SKM-1 treated with dmso at 0.1 percent for 144 hours (cell line): Measurements from ENCODE around the gene PFN3.
A peak's percentile ranks its signal among the peaks of the same experiment; 100 is the strongest.

Experiments used
- DNase-seq: peaks from one replicate; lab custom pipeline; 2025; ENCODE audit not compliant: unreplicated experiment; lab: John Stamatoyannopoulos, UW

PFN3 gene

DNA sequence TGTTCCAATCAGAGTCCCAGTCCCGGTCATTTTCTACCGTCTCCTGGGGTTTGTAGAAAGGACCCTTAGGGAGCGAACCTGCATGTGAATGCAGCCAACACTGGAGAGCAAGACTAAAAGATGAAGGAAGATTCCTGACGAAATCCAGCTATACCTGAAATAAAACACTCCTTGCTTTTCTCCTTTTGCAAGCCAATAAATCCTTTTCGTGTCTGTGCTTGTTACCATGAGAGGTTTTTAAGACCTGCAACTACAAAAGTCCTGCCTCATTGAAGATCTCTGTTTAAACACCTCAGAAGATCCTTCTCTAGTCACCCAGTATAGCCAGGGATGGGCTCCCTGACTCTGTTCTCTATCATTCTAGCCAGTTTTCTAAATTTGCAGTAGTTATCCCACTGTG is 26.2 kb downstream of the PFN3 start:
- no peak for DNase-seq

DNA sequence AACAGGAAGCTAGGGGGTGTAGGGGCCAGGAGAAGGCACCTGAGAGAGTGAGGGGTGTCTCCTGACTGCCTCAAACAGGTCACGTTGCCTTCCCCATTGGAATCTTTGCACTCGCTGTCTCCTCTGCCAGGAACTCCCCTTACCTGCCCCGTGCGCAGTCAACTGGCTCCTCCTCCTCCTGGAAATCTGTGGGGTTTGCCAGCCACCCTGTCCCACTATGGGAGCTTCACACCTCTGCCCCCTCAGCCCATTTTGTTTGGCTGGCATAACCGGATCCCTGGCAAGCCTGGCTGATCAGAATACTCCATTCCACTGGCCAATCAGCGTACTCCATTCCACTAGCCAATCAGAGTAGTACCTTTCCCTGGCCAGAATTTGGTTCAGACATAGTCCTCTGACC is 26.7 kb downstream of the PFN3 start:
- DNase-seq = no peak

DNA sequence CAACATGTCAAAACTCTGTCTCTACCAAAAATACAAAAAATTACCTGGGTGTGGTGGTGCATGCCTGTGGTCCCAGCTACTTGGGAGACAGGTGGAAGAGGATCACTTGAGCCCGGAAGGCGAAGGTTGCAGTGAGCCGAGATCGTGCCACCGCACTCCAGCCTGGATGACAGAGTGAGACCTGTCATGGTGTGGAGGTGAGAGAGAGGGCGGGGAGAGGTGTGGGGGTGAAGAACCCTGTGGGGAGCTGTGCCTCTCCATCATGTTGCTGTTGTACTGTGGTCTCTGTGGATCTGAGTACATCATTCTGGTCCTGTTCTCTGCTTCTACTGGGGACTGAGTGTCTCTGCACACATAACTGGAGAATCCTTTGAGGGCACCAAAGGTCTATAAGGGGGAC is 27.6 kb downstream of the PFN3 start:
- no peak for DNase-seq

- DNase-seq = peak; percentile 16
These were observed 28.2 kb downstream of the PFN3 start for GRCh38 chr5:177372034-177372896.

GRCh38 chr5:177371120-177372033 is 29.1 kb downstream of the PFN3 start:
- DNase-seq = no peak

- no peak for DNase-seq
These were observed 29.9 kb downstream of the PFN3 start for GRCh38 chr5:177370488-177371119.

DNA sequence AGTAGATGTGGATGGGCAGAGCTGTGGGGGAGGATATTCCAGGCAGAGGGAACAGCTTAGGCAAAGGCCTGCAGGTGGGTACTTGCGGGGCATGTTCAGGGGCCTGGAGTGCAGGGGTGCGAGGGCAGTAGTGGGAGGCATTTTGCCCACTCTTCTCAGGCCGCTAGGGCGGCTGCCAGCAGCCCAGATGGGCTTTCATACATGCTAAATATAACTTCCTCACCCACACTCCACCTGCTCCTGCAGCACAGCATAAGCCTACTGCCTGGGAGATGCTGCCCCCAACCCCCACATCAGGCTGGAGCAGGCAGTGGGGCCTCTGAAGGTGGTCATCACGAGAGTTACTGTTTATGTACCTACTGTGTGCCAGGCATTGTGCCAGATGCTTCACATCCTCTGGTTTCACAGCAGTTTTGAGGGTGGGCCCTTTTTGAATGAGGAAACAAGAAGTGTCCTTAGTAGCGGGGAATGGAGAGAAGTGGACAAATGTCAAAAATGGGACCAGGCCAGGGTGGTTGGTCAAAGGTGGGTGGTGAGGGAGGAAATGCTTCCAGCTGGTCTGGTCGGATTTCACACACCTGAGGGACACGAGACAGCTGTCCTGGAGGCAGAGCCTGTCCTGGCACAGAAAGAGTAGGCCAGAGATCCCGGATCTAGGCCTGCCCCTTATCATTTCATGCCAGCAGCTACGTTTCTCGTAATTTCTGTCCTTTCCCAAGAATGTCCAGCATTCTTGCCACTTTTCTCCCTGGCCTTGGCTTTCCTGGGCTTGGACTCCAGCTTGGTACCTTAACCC is 30.6 kb downstream of the PFN3 start:
- no peak for DNase-seq

DNA sequence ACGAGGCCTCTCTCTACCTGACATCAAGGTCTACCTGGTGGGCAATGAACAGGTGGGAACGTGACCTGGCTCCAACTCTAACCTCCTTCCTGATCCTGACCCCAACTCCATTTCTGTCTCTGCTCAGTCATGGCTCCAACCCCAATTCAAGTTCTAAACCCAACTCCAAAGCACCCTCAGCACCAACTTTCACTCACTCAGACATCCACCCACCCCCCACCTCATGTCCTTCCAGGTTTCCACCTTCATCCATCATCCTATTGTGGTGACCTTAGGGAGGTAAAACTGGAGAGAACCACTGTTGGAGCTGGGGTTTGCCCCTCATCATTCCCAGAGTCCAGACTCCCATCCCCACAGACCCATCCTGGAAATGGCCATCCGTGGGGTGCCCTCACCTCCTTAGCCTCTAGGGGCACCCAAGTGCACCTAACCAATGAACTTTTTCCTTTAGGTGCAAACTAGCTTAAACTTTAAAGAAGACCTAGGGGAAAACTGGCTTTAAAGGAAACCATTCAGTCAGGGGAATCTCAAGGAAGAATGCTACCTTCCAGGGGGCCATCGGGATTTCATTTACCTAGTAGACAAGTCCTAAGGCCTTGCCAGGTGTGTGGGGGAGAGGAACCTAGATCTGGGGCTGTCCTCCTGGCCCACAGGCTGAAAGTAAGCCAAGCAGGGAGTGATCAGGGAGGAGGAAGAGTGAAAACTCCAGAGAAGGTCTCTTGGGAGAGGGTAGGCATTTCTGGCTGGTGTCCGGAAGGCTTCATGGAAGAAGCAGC is 31.4 kb downstream of the PFN3 start:
- no peak for DNase-seq

- no peak for DNase-seq
These were observed 32.2 kb downstream of the PFN3 start for GRCh38 chr5:177367981-177368868.

GRCh38 chr5:177367323-177367848 is 33.1 kb downstream of the PFN3 start:
- no peak for DNase-seq

DNA sequence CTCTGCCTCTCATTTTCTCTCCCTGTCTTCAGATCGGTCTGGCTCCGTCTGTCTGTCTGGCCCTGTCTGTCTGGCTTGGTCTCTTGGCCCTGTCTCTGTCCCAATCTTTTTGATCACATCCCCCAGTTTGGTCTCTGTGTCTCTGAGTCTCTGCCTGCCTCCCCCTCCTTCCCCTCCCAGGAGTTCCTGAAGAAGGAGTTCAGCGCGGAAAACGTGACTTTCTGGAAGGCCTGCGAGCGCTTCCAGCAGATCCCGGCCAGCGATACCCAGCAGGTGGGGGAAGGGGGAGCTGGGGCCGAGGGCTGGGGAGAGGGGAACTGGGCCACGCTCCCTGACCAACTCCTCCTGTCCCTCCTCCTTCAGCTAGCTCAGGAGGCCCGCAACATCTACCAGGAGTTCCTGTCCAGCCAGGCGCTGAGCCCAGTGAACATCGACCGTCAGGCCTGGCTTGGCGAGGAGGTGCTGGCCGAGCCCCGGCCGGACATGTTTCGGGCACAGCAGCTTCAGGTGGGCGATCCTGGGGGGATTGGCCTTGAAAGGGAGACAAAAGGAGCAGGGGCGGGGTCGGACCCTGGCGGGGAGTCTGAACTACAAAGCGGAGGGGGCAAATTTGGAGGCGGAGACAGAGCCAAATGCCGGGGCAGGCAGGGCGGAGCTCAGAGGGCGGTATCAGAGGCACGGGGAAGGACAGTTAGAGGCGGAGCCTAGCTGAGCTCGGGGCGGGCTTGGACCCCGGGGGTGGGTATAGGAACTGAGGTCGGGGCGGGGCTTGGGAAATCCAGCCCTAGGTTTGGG is 33.7 kb downstream of the PFN3 start:
- DNase-seq = no peak

GRCh38 chr5:177365845-177366527 is 34.5 kb downstream of the PFN3 start:
- DNase-seq = no peak

DNA sequence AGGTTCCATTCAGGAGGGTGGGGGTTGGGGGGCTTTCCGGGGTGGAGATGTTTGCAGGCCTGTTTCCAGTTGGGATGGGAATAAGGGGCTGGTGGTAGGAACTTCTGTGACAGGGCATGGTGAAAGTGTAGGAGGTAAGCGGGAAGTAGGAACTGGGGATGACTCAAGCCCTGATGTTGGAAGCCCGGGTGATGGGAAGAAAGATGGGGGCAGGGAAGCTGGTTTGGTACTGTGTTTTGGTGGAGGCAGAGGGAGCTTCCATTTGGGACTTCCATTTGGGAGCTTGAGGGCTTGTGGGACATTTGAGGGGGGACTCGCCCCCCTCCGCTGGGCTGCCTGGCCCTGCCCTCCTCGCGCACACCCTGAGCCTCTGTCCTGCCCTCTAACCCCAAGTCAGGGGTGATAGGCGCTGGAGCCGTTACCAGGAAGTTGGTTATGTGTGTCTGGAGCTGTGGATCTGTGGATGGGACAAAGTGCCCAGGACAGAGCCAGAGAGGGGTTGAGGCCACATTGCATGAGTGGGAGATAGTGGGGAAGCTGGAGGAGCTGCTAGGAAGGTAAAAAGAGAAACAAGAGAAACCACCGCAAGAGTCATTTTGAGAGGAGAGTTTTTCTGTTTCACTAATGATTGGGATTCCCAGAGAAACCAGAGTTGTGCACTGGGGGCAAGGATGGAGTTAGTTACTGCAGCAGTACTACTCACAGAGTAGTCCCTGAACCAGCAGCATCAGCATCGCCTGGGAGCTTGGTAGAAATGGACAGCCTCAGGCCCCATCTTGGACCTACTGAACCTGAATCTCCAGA is 36.1 kb downstream of the PFN3 start:
- DNase-seq = no peak

DNA sequence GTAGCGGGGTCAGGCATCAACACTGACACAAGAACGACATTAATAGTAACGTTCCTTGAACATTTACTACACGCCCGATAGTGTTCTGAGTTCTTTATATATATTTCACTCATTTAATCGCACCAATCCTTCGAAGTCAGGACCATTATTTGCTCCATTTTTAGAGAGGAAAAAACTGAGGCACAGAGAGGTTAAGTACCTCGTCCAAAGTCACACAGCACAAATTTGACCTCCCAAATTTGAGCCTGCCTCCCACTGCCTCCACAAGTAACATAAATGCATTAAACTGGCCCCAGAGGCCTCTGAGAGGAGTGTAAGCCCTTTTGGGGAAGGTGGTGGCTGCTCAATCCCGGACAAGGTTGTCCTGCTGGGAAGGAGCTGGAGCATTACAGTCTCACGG is 36.9 kb downstream of the PFN3 start:
- no peak for DNase-seq

DNA sequence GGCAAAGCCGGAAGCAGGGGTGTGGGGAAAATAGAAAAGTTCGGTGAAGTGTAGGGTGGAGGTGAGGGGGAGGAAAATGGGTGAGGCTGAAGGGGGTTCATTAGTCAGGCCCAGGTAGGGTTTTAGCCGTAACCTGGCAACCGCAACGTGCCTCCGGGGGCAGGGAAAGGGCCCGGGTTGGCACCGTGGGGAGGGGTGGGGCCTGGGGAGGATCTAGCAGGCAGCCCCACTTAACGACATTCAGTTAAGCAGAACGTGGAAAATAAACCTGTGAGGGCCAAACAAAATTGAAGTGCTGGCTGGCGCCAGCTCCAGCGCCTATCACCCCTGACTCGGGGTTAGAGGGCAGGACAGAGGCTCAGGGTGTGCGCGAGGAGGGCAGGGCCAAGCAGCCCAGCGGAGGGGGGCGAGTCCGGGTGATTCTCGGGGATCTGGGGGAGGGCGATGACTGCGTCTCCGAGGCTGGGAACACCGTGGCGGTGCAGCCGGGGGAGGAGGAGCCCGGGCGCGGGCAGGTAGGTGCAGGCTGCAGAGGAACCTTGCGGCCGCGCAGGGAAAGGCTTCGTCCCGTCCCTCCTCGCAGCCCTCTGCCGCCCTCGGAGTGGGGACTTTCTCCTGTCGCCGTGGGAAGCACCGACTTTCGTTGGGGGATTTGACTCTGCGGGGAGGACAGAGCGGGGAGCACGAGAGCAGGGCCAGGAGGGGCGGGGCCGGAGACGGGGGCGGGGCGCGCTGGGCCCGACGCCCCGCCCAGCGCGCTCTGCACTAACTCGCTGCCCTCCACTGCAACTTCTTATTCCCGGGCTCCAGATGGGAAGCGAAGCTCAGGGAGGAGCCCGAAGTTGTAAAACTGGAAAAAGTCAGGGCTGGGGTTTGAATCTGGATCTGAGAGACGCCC is 37.6 kb downstream of the PFN3 start:
- no peak for DNase-seq

- no peak for DNase-seq
These were observed 38.2 kb downstream of the PFN3 start for GRCh38 chr5:177362292-177362609.
